Measurements from ENCODE around the gene KCNIP3. TPM values are rescaled to one million over a fixed set of nuclear protein-coding genes. Genes with fewer than 3 reads are reported as not detected.

Gene KCNIP3
- total RNA-seq, 2 experiments from 2014 or later = not detected

GRCh38 chr2:95345563-95346230, 48.5 kb downstream of the KCNIP3 start:
- DNase-seq = peak; percentile 72
- intact Hi-C loops (cut with micrococcal nuclease) = loop anchor here (1.0 kb wide), 1 partner anchor 138 kb away; the partner anchor contains the start of gene ZNF892
- CTCF ChIA-PET = interaction anchor here (0.6 to 2.4 kb wide), 8 partner anchors 12 to 230 kb away, joined by 3 to 11 read pairs (median 4); partner anchors contain the start of gene FAHD2A
- Mint-ChIP-seq H3K9me3 (no peaks in the 10 kb centered on the region), H3K36me3 (ENCODE audit: low read depth) (no peaks in the 10 kb centered on the region), H3K27ac (no peak overlapping the region), H3K27me3 (ENCODE audit: low read depth) (peaks cover 42% of the 10 kb centered on the region), H3K4me1 (ENCODE audit: low read depth) (peaks cover 3% of the 10 kb centered on the region), H3K4me3 (peak overlapping the region; percentile 71)

- Mint-ChIP-seq H3K27me3 (ENCODE audit: low read depth) (peaks cover 42% of the 10 kb centered on the region), H3K4me1 (ENCODE audit: low read depth) (peaks cover 3% of the 10 kb centered on the region), H3K4me3 (no peak overlapping the region), H3K9me3 (no peaks in the 10 kb centered on the region), H3K27ac (no peak overlapping the region), H3K36me3 (ENCODE audit: low read depth) (no peaks in the 10 kb centered on the region)
- intact Hi-C loops (cut with micrococcal nuclease) = no loop called here
- no peak for DNase-seq
- CTCF ChIA-PET = interaction anchor here (0.8 to 2.4 kb wide), 5 partner anchors 13 to 163 kb away, joined by 3 to 11 read pairs (median 5); no protein-coding TSS in a partner anchor
These were observed 49.1 kb downstream of the KCNIP3 start for GRCh38 chr2:95346231-95346737.

DNA sequence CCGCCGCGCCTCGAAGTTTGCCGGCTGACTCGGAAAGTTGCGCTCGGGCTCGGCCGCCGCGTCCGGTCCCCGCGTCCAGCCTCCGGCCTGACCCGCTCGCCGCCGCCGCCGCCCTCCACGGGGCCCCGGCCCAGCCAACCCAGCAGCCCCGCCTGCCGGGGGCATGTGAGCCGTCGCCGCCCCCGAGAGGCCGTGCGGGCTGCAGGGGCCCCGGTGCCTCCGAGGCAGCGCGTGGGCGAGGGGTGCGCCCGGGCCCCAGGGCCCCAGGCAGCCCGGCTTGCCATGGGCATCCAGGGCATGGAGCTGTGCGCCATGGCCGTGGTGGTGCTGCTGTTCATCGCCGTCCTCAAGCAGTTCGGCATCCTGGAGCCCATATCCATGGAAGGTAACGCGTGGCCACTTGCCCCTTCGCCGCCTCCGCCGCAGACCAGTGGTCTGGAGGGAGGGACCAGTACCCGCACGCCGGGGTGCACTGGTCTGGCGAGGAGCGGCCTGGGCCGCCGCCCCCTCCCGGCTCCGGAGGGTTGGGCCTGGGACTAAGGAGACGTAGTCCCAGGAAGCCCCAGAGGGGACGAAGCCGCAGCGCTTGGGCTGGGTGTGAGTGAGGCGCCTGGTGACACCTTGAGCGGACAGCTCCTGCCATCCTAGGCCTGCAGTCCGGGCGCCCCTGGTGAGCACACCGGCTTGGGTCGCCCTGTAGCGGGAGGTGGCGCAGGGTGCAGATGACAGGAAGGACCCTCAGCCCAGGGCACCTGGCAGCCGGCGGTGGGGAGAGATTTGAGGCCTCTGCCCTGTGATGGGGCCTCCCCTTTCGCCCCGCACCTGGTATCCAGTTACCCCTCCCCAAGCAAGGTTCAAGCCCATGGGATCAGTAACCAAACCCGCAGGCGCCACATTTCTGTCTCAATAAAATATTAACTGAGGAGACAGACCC, 49.9 kb downstream of the KCNIP3 start:
- no peak overlapping the region for H3K4me3 Mint-ChIP-seq

DNA sequence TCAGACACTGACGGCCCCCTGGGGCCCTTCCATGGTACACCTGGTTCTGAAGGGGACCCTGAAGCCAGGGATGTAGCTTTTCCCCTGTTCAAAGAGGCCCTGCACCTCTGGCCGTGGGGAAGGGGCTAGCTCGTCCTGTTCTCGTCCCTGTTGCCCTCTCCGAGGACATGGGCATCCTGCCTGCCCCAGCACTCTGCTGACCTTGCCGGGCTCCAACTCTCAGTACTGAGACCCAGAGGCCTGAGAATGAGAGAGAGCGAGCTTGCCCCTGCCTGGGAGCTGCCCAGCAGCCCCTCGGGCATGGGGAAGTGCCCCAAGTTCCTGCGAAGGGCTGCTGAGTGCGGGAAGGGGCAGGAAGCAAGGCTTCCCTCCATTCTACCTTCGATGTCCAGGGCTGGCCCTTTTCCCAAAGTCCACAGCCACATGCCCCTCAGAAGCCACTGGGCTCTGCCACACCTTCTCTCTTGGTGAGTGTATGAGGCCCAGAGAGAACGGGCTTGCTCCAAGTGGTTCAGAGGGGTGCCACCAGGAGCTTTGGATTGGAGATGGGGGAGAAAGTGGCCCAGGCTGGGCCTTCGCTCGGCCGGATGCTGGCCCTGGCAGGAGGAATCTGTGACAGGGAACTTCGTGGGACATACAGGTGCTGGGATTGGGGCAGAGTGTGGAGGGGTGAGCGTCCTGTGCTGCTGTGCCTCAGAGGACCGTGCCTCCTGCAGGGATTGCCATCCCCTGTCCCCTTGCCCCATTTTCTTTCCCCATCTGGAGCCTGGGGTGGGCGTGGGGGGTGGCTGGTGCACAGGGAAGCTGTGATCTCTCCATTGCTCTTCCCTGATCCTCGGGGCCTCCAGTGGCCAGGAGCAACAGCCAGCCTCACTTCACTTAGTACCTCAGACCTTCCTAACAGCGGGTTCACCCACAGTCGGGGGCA, 50.8 kb downstream of the KCNIP3 start:
- H3K27me3 Mint-ChIP-seq (ENCODE audit: low read depth) = peaks cover 34% of the 10 kb centered on the region
- H3K4me3 Mint-ChIP-seq = no peak overlapping the region
- intact Hi-C loops (cut with micrococcal nuclease) = no loop called here
- H3K27ac Mint-ChIP-seq = no peak overlapping the region
- DNase-seq = no peak
- no peaks in the 10 kb centered on the region for H3K36me3 Mint-ChIP-seq (ENCODE audit: low read depth)
- CTCF ChIA-PET = no interaction called here
- H3K9me3 Mint-ChIP-seq = no peaks in the 10 kb centered on the region
- peaks cover 3% of the 10 kb centered on the region for H3K4me1 Mint-ChIP-seq (ENCODE audit: low read depth)

More for the DNA sequence above, 49.9 kb downstream of the KCNIP3 start:
- H3K27me3 Mint-ChIP-seq (ENCODE audit: low read depth) = peaks cover 39% of the 10 kb centered on the region
- no peak for DNase-seq
- H3K4me1 Mint-ChIP-seq (ENCODE audit: low read depth) = peaks cover 3% of the 10 kb centered on the region
- no peaks in the 10 kb centered on the region for H3K36me3 Mint-ChIP-seq (ENCODE audit: low read depth)
- H3K27ac Mint-ChIP-seq = no peak overlapping the region
- H3K9me3 Mint-ChIP-seq = no peaks in the 10 kb centered on the region
- CTCF ChIA-PET = no interaction called here
- intact Hi-C loops (cut with micrococcal nuclease) = no loop called here

DNA sequence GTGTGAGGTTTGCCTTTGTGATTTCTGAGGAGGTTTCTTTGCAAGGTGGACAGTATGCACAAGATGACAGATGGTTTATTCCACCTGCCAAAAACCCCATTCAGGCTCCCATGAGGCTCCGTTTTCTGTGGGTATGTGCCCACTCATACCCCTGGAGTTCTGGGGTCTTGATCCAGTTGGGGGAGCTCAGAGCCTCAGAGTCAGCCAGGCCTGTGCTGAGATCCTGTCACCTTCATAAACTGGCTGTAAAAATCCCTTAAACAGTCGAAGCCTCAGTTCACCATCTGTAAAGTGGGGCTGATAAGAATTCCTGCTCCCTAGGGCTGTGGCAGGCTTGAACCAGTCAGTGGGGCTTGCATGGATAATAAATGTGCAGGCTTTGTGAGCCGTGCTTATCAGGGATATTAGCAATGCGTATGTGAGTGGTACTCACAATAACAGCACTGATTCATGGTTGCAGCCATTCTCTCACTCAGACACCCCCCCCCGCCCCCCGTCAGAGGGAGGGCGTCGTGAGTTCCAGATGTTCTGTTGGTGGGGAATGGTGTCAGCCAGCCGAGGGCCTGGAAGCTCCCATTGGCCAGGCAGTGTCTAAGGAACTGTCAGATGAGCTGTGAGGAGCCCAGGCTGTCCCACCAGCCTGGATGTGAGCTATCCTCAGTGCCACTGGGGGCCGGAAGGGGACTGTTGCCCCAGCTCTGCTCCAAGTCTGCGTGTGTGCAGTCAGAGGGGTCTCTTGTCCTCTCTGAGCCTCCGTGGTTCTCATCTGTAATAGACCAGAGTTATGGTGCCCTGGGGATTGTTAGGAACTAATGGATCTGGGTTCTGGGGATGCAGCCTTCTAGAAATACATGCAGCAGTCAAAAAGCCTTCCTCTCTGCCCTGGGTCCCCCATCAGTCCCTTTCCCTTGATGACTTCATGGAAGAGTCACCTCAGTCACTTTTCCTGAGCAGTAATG, 51.7 kb downstream of the KCNIP3 start:
- CTCF ChIA-PET = interaction anchor here (0.6 kb wide), 1 partner anchor 433 kb away, joined by 3 read pairs; no protein-coding TSS in a partner anchor
- H3K27me3 Mint-ChIP-seq (ENCODE audit: low read depth) = peaks cover 27% of the 10 kb centered on the region
- intact Hi-C loops (cut with micrococcal nuclease) = no loop called here
- no peak overlapping the region for H3K27ac Mint-ChIP-seq
- no peak for DNase-seq
- no peaks in the 10 kb centered on the region for H3K9me3 Mint-ChIP-seq
- peaks cover 3% of the 10 kb centered on the region for H3K4me1 Mint-ChIP-seq (ENCODE audit: low read depth)
- H3K4me3 Mint-ChIP-seq = no peak overlapping the region
- no peaks in the 10 kb centered on the region for H3K36me3 Mint-ChIP-seq (ENCODE audit: low read depth)

DNA sequence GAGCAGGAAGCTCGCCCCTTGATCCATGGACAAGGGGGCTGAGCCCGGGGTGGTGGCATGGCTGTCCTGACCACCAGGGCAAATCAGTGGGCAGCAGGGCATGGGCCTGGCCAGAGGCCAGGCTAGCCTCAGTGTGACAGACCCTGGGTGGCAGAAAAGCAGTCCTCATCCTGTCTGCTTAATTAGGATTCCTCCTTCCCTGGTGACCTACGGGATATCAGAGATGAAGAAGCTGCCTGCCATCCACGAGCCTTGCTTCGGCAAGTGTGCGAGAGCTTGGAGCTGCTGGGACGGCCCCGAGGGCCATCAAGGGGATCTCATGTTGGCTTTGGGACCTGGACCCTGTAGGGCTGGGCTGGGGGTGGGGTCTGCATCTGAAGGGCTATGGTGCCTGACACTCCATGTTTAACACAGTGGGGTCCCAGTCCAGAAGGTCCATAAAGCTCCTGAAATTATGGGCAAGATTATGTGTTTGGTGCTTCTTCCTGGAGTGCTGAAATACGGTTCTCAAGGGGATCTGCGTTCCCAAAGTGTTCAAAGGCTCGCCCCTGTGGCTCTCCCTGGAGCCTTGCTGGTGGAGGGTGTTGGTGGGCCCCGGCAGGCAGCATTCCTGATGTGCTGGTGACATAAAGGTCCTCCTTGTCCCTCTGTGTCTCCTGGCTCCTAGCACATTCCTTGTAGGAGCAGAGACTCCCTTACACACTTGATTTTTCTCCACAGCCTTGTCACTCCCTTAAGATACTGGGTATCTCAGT, 52.6 kb downstream of the KCNIP3 start:
- intact Hi-C loops (cut with micrococcal nuclease) = no loop called here
- peaks cover 3% of the 10 kb centered on the region for H3K4me1 Mint-ChIP-seq (ENCODE audit: low read depth)
- no peak overlapping the region for H3K27ac Mint-ChIP-seq
- peaks cover 24% of the 10 kb centered on the region for H3K27me3 Mint-ChIP-seq (ENCODE audit: low read depth)
- H3K4me3 Mint-ChIP-seq = no peak overlapping the region
- H3K36me3 Mint-ChIP-seq (ENCODE audit: low read depth) = no peaks in the 10 kb centered on the region
- CTCF ChIA-PET = interaction anchor here (0.6 kb wide), 1 partner anchor 434 kb away, joined by 3 read pairs; no protein-coding TSS in a partner anchor
- H3K9me3 Mint-ChIP-seq = no peaks in the 10 kb centered on the region
- DNase-seq = no peak

DNA sequence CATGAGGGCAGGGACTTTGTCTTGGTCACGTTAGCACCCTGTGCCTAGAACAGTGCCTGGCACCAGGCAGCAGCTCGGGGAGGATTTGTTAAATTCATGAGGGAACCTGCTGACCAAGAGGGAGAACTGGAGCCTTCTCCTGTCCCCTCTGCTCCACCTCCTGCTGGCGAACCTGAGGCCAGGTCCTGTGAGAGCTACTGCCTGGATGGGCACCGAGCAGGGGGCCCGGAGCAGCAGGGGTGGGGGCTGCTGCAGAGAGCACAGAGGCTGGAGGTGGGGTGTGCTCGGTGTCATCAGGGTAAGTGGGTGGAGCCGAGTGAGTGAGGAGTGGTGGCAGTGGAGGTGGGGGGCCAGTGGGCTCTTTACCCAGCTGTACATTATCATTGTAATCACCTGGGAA, 53.2 kb downstream of the KCNIP3 start:
- H3K9me3 Mint-ChIP-seq = no peaks in the 10 kb centered on the region
- intact Hi-C loops (cut with micrococcal nuclease) = no loop called here
- H3K36me3 Mint-ChIP-seq (ENCODE audit: low read depth) = no peaks in the 10 kb centered on the region
- H3K4me3 Mint-ChIP-seq = no peak overlapping the region
- H3K27ac Mint-ChIP-seq = no peak overlapping the region
- peaks cover 20% of the 10 kb centered on the region for H3K27me3 Mint-ChIP-seq (ENCODE audit: low read depth)
- peaks cover 3% of the 10 kb centered on the region for H3K4me1 Mint-ChIP-seq (ENCODE audit: low read depth)
- no peak for DNase-seq
- CTCF ChIA-PET = no interaction called here

GRCh38 chr2:95350774-95351597, 53.8 kb downstream of the KCNIP3 start:
- intact Hi-C loops (cut with micrococcal nuclease) = no loop called here
- CTCF ChIA-PET = no interaction called here
- no peaks in the 10 kb centered on the region for H3K36me3 Mint-ChIP-seq (ENCODE audit: low read depth)
- no peak overlapping the region for H3K4me3 Mint-ChIP-seq
- H3K27me3 Mint-ChIP-seq (ENCODE audit: low read depth) = peaks cover 17% of the 10 kb centered on the region
- H3K4me1 Mint-ChIP-seq (ENCODE audit: low read depth) = no peaks in the 10 kb centered on the region
- H3K27ac Mint-ChIP-seq = no peak overlapping the region
- no peak for DNase-seq
- no peaks in the 10 kb centered on the region for H3K9me3 Mint-ChIP-seq

- DNase-seq = no peak
- Mint-ChIP-seq H3K4me3 (no peak overlapping the region), H3K4me1 (ENCODE audit: low read depth) (no peaks in the 10 kb centered on the region), H3K27ac (no peak overlapping the region), H3K27me3 (ENCODE audit: low read depth) (peaks cover 17% of the 10 kb centered on the region), H3K36me3 (ENCODE audit: low read depth) (no peaks in the 10 kb centered on the region), H3K9me3 (no peaks in the 10 kb centered on the region)
- CTCF ChIA-PET = no interaction called here
- intact Hi-C loops (cut with micrococcal nuclease) = no loop called here
These were observed 54.4 kb downstream of the KCNIP3 start for GRCh38 chr2:95351598-95351915.
